Activated CD8-positive, alpha-beta T cell treated with anti-CD3 and anti-CD28 coated beads for 36 hours (primary cell): ENCODE results near the gene IQGAP1. TPM values are rescaled to one million over a fixed set of nuclear protein-coding genes. Genes with fewer than 3 reads are reported as not detected.

ENCODE experiments used
- ATAC-seq: fragments of 200-7000 bp; cut with Tn5 transposase; one replicate; pipeline ENCODE4 v1.10.0; 2021; ENCODE audit warnings: mild to moderate bottlenecking, moderate library complexity
- CTCF ChIA-PET: fragments of 350-600 bp; sonication (Branson Sonifier 250); formaldehyde crosslinking; loops from one replicate; lab custom pipeline; 2021; ENCODE audit warnings: antibody characterized with exemption; lab: Charles Lee
- POLR2A ChIA-PET: fragments of 350-600 bp; sonication (Branson Sonifier 250); formaldehyde crosslinking; loops from one replicate; lab custom pipeline; 2021; ENCODE audit warnings: antibody characterized with exemption; lab: Charles Lee
- DNase-seq: peaks from one replicate; pipeline ENCODE4 v3.0.0-alpha.2; 2020
- H3K27ac Mint-ChIP-seq: one replicate; pipeline ENCODE4 v1.8.0; 2021; ENCODE audit warnings: mild to moderate bottlenecking, mixed read lengths
- H3K27me3 Mint-ChIP-seq: one replicate; pipeline ENCODE4 v1.8.0; 2021; ENCODE audit warnings: mixed read lengths
- H3K36me3 Mint-ChIP-seq: one replicate; pipeline ENCODE4 v1.8.0; 2021; ENCODE audit warnings: low read depth, mixed read lengths
- H3K4me1 Mint-ChIP-seq: one replicate; pipeline ENCODE4 v1.8.0; 2021; ENCODE audit warnings: low read depth, mixed read lengths
- H3K4me3 Mint-ChIP-seq: one replicate; pipeline ENCODE4 v1.8.0; 2021; ENCODE audit warnings: mild to moderate bottlenecking, moderate library complexity, mixed read lengths
- H3K9me3 Mint-ChIP-seq: one replicate; pipeline ENCODE4 v1.8.0; 2021; ENCODE audit warnings: mixed read lengths
- CTCF ChIP-seq: fragments of 200-600 bp; IDR thresholded peaks from one replicate; pipeline ENCODE4 v1.8.0; 2022; ENCODE audit warnings: antibody characterized with exemption, mild to moderate bottlenecking
- intact Hi-C: fragments of 100-400 bp; cut with micrococcal nuclease; formaldehyde crosslinking; loops from one replicate; pipeline ENCODE4 v1.10.0; 2022
- total RNA-seq, 2 experiments: library from RNA; stranded (reverse); gene quantifications; one replicate each; pipeline ENCODE4 v1.2.3, GENCODE V29; 2021

IQGAP1 gene
- total RNA-seq, 2 experiments from 2014 or later, result 148 to 155 TPM

- DNase-seq, result no peak
- no peak for ATAC-seq
- Mint-ChIP-seq H3K36me3 (peaks cover 26% of the 10 kb centered on the region), H3K27ac (peak overlapping the region; percentile 63), H3K9me3 (peaks cover 7% of the 10 kb centered on the region), H3K27me3 (no peaks in the 10 kb centered on the region), H3K4me1 (peaks cover 71% of the 10 kb centered on the region), H3K4me3 (no peak overlapping the region)
- ChIA-PET POLR2A (interaction anchor here (0.8 to 1.2 kb wide), 5 partner anchors 14 to 53 kb away, joined by 3 to 4 read pairs (median 3); no protein-coding TSS in a partner anchor), CTCF (interaction anchor here (0.6 to 5.0 kb wide), 6 partner anchors 25 to 128 kb away, joined by 3 to 23 read pairs (median 4); no protein-coding TSS in a partner anchor)
- intact Hi-C loops, result no loop called here
- TF ChIP-seq CTCF, result no peak
Observed at GRCh38 chr15:90421527-90421926, 33.5 kb downstream of the IQGAP1 start.

GRCh38 chr15:90422043-90422442 is 34.0 kb downstream of the IQGAP1 start:
- no peak for ATAC-seq
- Mint-ChIP-seq H3K36me3 (peaks cover 25% of the 10 kb centered on the region), H3K27ac (peak overlapping the region; percentile 63), H3K27me3 (no peaks in the 10 kb centered on the region), H3K4me1 (peaks cover 67% of the 10 kb centered on the region), H3K9me3 (peaks cover 4% of the 10 kb centered on the region), H3K4me3 (no peak overlapping the region)
- POLR2A ChIA-PET, result interaction anchor here (0.7 to 1.2 kb wide), 4 partner anchors 13 to 32 kb away, joined by 3 read pairs; no protein-coding TSS in a partner anchor
- TF ChIP-seq CTCF, result no peak
- intact Hi-C loops, result no loop called here
- CTCF ChIA-PET, result interaction anchor here (1.0 to 5.0 kb wide), 4 partner anchors 55 to 129 kb away, joined by 4 to 23 read pairs (median 6); no protein-coding TSS in a partner anchor
- no peak for DNase-seq

GRCh38 chr15:90422936-90423335 is 34.9 kb downstream of the IQGAP1 start:
- ATAC-seq (no peak), DNase-seq (no peak)
- Mint-ChIP-seq H3K9me3 (no peaks in the 10 kb centered on the region), H3K36me3 (peaks cover 23% of the 10 kb centered on the region), H3K4me3 (no peak overlapping the region), H3K27ac (peak overlapping the region; percentile 25), H3K4me1 (peaks cover 61% of the 10 kb centered on the region), H3K27me3 (no peaks in the 10 kb centered on the region)
- ChIA-PET CTCF (interaction anchor here (1.6 to 5.0 kb wide), 3 partner anchors 15 to 103 kb away, joined by 7 to 23 read pairs (median 8); no protein-coding TSS in a partner anchor), POLR2A (interaction anchor here (1.3 to 1.5 kb wide), 2 partner anchors 34 to 35 kb away, joined by 4 read pairs; partner anchors contain the start of gene IQGAP1)
- no peak for TF ChIP-seq CTCF
- intact Hi-C loops, result no loop called here

- TF ChIP-seq CTCF, result no peak
- Mint-ChIP-seq H3K4me1 (peaks cover 53% of the 10 kb centered on the region), H3K27me3 (no peaks in the 10 kb centered on the region), H3K36me3 (peaks cover 23% of the 10 kb centered on the region), H3K27ac (no peak overlapping the region), H3K9me3 (no peaks in the 10 kb centered on the region), H3K4me3 (no peak overlapping the region)
- no peak for DNase-seq
- no peak for ATAC-seq
- CTCF ChIA-PET, result interaction anchor here (0.9 to 5.0 kb wide), 4 partner anchors 11 to 104 kb away, joined by 3 to 23 read pairs (median 8); no protein-coding TSS in a partner anchor
- POLR2A ChIA-PET, result interaction anchor here (1.3 to 1.5 kb wide), 3 partner anchors 35 to 67 kb away, joined by 3 to 4 read pairs (median 4); partner anchors contain the start of gene IQGAP1
- intact Hi-C loops, result no loop called here
Observed at GRCh38 chr15:90423801-90424319, 35.8 kb downstream of the IQGAP1 start.
